Renal pelvis (tissue), 12 donors: ENCODE results near the gene TRAM1L1. TPM values are rescaled to one million over a fixed set of nuclear protein-coding genes. Genes with fewer than 3 reads are reported as not detected.

Experiments used
- DNase-seq: peaks from one replicate; pipeline ENCODE4 v3.0.0-alpha.2; 2013
- long read RNA-seq, 16 experiments: transcript quantifications; one replicate each; lab custom pipeline, GENCODE V29; 2026
- polyA plus RNA-seq, 3 donors: library from polyadenylated mRNA; unstranded; fragments of 120-200 nt; gene quantifications; one replicate each; pipeline ENCODE4 v1.2.1, GENCODE V29; 2013; ENCODE audit not compliant: insufficient read length in 3 of 3

The TRAM1L1 gene
- polyA plus RNA-seq, result 10 to 100 TPM; 15.4 to 17.1 (median 16.7) TPM
- long read RNA-seq, donor 1, transcript TRAM1L1-201 (1 exons, 2,023 nt), result major isoform, 18 of 18 reads
- long read RNA-seq, donor 1, partial matches to known transcripts, result 0 of 18 reads
- long read RNA-seq, donor 1, other reads (novel, unspliced or antisense), result 0 of 18 reads
- long read RNA-seq, donor 2, transcript TRAM1L1-201 (1 exons, 2,023 nt), result major isoform, 14 of 14 reads
- long read RNA-seq, donor 2, partial matches to known transcripts, result 0 of 14 reads
- long read RNA-seq, donor 2, other reads (novel, unspliced or antisense), result 0 of 14 reads
- long read RNA-seq, donor 3, transcript TRAM1L1-201 (1 exons, 2,023 nt), result major isoform, 7 of 7 reads
- long read RNA-seq, donor 3, partial matches to known transcripts, result 0 of 7 reads
- long read RNA-seq, donor 3, other reads (novel, unspliced or antisense), result 0 of 7 reads
- long read RNA-seq, donor 4, transcript TRAM1L1-201 (1 exons, 2,023 nt), result major isoform, 18 of 18 reads
- long read RNA-seq, donor 4, partial matches to known transcripts, result 0 of 18 reads
- long read RNA-seq, donor 4, other reads (novel, unspliced or antisense), result 0 of 18 reads
- long read RNA-seq, donor 5, transcript TRAM1L1-201 (1 exons, 2,023 nt), result major isoform, 12 of 12 reads
- long read RNA-seq, donor 5, partial matches to known transcripts, result 0 of 12 reads
- long read RNA-seq, donor 5, other reads (novel, unspliced or antisense), result 0 of 12 reads
- long read RNA-seq, donor 6, transcript TRAM1L1-201 (1 exons, 2,023 nt), result major isoform, 19 of 19 reads
- long read RNA-seq, donor 6, partial matches to known transcripts, result 0 of 19 reads
- long read RNA-seq, donor 6, other reads (novel, unspliced or antisense), result 0 of 19 reads
- long read RNA-seq, donor 7, transcript TRAM1L1-201 (1 exons, 2,023 nt), result major isoform, 11 of 11 reads
- long read RNA-seq, donor 7, partial matches to known transcripts, result 0 of 11 reads
- long read RNA-seq, donor 7, other reads (novel, unspliced or antisense), result 0 of 11 reads
- long read RNA-seq, donor 8, transcript TRAM1L1-201 (1 exons, 2,023 nt), result major isoform, 5 of 5 reads
- long read RNA-seq, donor 8, partial matches to known transcripts, result 0 of 5 reads
- long read RNA-seq, donor 8, other reads (novel, unspliced or antisense), result 0 of 5 reads
- long read RNA-seq, donor 9, transcript TRAM1L1-201 (1 exons, 2,023 nt), result major isoform, 19 of 19 reads
- long read RNA-seq, donor 9, partial matches to known transcripts, result 0 of 19 reads
- long read RNA-seq, donor 9, other reads (novel, unspliced or antisense), result 0 of 19 reads
- long read RNA-seq, donor 10, transcript TRAM1L1-201 (1 exons, 2,023 nt), result major isoform, 17 of 17 reads
- long read RNA-seq, donor 10, partial matches to known transcripts, result 0 of 17 reads
- long read RNA-seq, donor 10, other reads (novel, unspliced or antisense), result 0 of 17 reads
- long read RNA-seq, donor 11, transcript TRAM1L1-201 (1 exons, 2,023 nt), result major isoform, 12 of 12 reads
- long read RNA-seq, donor 11, partial matches to known transcripts, result 0 of 12 reads
- long read RNA-seq, donor 11, other reads (novel, unspliced or antisense), result 0 of 12 reads
- long read RNA-seq, donor 12, transcript TRAM1L1-201 (1 exons, 2,023 nt), result major isoform, 17 of 17 reads
- long read RNA-seq, donor 12, partial matches to known transcripts, result 0 of 17 reads
- long read RNA-seq, donor 12, other reads (novel, unspliced or antisense), result 0 of 17 reads
- long read RNA-seq, donor 13, transcript TRAM1L1-201 (1 exons, 2,023 nt), result major isoform, 7 of 7 reads
- long read RNA-seq, donor 13, partial matches to known transcripts, result 0 of 7 reads
- long read RNA-seq, donor 13, other reads (novel, unspliced or antisense), result 0 of 7 reads
- long read RNA-seq, donor 14, transcript TRAM1L1-201 (1 exons, 2,023 nt), result major isoform, 18 of 18 reads
- long read RNA-seq, donor 14, partial matches to known transcripts, result 0 of 18 reads
- long read RNA-seq, donor 14, other reads (novel, unspliced or antisense), result 0 of 18 reads
- long read RNA-seq, donor 15, transcript TRAM1L1-201 (1 exons, 2,023 nt), result major isoform, 20 of 20 reads
- long read RNA-seq, donor 15, partial matches to known transcripts, result 0 of 20 reads
- long read RNA-seq, donor 15, other reads (novel, unspliced or antisense), result 0 of 20 reads
- long read RNA-seq, donor 16, transcript TRAM1L1-201 (1 exons, 2,023 nt), result major isoform, 22 of 22 reads
- long read RNA-seq, donor 16, partial matches to known transcripts, result 0 of 22 reads
- long read RNA-seq, donor 16, other reads (novel, unspliced or antisense), result 0 of 22 reads

DNA sequence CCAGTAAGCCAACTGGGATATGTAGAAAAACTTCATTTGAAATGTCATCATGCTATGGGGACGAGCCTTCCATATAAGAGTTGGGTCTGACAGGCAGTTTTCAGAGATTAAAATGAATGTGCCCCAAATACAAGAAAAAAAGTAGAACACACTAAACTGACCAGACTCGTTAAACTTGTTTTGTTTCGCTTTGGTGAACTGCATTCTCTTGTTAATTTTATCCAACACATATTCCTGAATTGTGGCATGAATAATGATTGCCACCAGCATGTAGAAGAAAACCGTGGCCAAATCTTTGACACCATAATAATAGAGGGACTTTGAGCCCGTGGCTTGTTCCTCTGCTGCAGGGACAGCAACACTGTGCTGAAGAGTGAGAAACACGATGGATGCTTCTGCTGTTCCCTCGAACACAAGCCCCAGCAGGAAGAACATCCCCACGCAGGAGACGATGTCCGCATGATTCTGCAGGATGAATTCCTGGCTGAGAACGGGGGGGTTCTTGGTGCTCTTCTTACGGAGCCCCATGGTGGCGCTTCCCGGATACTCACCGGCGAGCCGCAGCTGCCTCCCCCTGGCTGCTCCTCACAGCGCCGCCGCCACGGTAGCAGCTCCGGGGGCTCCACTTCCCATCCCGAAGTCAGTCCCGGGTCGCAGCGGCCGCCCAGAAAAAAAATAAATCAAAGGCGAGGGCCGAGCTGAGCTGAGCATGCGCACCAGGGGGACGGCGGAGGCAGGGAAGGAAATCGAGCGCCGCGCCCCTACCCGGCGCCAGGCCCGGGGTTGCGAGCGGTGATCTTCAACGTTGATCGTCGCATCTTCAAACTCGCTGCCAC, at the start of gene TRAM1L1:
Gene TRAM1L1 (minus strand): TSS at position 711 of the 836 bp plus-strand sequence. CDS start 183 bp downstream, at position 528.
- DNase-seq, result peak; percentile 85

DNA sequence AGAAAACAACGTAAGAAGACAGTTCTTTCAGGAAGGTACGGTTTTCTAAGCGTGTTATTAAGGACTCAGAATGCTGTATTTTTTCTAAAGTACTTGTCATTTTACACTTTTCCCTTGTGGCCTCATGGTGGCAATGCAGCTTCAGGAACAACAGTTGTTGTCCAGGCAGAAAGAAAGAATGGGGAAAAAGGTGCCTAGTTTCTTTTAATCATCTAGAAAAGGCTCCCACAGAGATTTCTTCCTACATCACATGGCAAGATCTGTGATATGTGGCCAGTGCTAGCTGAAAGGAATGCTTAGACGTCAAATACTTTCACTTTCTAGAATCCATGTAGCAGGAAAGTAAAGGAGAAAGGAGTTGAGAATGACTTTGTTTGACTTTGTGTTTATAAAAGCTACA, 49.0 kb upstream of the TRAM1L1 start:
- DNase-seq, result peak; percentile 82

DNA sequence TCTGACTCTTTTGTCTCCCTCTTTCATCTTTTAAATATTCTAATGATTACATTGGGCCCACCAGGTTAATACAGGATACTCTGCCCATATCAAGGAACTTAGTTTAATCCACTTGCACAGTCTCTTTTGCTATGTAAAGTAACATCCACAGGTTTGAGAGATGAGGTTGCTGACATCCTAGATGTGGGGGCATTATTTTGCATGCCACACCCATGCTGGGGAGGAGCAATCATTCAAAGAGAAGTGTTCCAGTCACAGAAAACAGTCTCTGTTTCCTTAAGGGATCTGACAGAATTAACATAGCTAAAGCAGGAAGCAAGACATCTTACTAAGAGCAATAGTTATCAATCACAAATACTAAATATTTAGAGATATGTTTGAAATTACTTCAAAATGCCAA, 11.5 kb upstream of the TRAM1L1 start:
- no peak for DNase-seq

DNA sequence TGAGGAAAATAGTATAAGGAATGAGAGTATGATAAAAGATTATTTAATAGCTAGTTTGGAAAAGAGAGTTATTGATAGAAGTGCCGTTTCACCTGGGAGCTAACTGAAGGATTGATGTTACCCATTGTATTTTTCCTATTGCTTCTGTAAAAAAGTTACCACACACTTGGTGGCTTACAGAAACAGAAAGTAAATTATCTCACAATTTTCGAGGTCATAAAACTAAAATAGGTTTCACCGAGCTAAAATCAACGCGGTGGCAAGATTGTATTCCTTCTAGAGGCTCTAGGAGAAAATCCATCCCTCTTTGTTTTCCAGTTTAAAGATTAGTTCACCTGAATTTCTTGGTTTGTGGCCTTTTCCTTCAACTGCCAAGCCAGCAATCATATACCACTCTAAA, 11.1 kb upstream of the TRAM1L1 start:
- no peak for DNase-seq

DNA sequence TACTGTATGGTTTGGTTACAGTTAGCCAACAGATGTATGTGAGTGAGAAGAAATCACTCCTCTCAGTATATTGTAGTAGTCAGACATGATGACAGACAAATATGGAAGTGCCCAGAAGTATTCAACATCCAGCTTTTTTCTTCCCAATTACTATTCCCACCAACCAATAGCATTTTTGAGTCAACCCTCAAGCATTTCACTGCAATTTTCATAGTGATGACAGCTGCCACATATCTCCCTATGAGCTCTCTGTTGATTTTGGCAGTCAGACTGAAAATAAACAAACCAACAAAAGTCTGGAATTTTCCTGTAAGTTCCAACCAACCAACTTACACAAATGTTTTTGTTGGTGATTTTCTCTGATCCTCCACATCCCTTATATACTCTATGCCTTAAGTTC, 8.2 kb upstream of the TRAM1L1 start:
- no peak for DNase-seq

DNA sequence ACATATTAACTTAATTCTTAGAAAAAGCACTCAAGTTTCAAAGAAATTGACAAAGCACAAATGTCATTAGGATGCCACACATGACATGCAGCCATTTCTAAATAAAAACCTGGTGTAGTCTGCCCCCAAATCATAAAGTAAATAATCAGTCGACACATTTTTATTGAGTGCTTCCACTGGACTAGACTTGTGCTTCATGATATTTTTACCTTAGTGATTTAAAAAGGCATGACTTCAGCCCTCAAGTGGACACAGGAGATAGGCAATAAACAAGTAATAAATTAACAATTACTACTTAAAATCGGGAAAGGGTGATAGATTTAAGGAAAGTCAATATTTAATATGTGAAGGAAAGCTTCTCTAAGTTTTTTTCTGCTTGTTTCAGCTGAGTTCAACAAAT, 7.6 kb downstream of the TRAM1L1 start:
- no peak for DNase-seq

DNA sequence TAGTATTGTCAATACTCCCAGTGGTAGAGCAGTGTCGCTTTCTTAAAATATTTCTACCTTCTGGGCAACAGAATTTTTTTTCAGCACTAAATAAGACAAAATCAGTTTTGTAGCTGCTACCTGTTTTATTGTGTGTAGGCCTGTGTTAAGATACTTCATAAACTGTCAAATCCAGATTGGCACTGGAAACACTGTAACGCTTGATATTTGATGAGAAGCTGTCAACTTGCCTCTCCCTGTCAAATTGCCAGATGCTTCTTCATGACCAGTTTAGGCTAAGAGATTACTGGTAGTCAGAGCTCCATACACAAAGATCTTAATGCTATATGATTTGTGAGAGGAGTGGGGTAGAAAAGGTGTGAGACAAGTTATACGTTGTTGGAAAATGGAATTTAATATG, 17.3 kb downstream of the TRAM1L1 start:
- DNase-seq, result no peak

DNA sequence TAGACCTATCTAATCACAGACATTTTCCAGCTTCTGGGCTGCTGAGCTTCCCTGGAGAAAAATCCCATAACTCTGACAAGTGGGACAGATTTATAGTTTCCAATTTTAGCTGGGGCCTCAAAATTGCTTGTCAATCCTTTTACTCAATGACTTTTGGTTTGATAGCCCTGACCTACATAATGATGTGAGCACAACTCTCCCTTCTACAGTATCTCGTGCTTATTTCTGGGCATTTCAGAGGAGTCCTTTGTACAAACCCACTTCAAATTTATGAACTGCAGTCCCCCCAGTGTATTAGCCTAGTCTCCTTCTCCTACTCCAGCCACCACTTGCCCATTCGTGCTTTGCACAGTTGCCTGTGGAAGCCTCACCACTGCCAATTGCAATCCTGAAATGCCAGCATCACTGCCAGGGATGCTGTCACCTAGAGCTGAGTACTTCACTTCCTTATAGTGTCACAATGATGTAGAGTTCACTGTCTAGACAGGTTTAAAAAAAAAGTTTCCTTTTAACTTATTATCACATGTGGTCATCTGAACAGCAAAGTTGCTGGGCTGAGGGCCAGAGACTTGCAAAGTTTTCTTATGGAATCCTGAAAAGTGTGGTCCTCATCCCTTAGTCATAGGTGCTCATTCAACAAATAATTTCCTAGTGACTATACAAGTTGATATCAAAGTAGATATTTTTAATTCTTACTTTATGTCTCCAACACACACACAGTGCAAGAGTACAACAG, 21.2 kb downstream of the TRAM1L1 start:
- no peak for DNase-seq

DNA sequence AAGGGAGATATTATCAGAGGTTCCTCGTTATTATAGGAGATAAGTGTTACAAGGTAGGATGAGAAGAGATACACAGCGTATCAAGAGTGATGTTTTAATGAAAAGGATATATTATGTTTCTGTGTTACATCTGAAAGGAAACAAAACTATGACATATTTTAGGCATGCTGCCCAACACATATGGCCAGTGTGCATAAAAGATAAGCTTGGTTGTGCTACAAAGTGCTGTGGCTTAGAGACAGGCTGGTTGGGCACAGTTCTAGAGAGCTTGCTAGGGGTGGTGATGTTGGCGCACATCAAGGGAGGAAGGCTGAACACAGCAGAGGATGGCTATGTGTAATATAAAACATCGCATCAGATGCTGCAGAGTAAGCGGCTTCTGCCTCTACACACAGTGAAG, 42.4 kb downstream of the TRAM1L1 start:
- no peak for DNase-seq
